Transverse colon (tissue), 4 donors: ENCODE results near the gene ITPR2. TPM values are rescaled to one million over a fixed set of nuclear protein-coding genes. Genes with fewer than 3 reads are reported as not detected.

Experiments used
- DNase-seq: peaks from one replicate; pipeline ENCODE4 v3.0.0-alpha.2; 2019
- H3K27ac ChIP-seq, 4 donors: fragments of 200-600 bp; sonication (generic); 2 replicates each; pipeline ENCODE4 v1.5.1; 2016 to 2018; ENCODE audit warnings: inconsistent platforms in 4 of 4
- H3K27me3 ChIP-seq: fragments of 200-600 bp; sonication (generic); 2 replicates; pipeline ENCODE4 v1.5.1; 2017; ENCODE audit warnings: inconsistent platforms
- H3K36me3 ChIP-seq, 4 donors: fragments of 200-600 bp; sonication (generic); 2 replicates each; pipeline ENCODE4 v1.5.1; 2017 to 2019; ENCODE audit warnings: inconsistent platforms in 4 of 4
- H3K4me1 ChIP-seq, 4 donors: fragments of 200-600 bp; sonication (generic); 2 replicates each; pipeline ENCODE4 v1.5.1; 2017 to 2020; ENCODE audit warnings: inconsistent platforms in 4 of 4
- H3K4me3 ChIP-seq, 4 donors: fragments of 200-600 bp; sonication (generic); 1 replicate in 1 of 4; 2 replicates in 3 of 4; pipeline versions ENCODE4 v1.5.1 to v1.6.1; 2017 to 2019; ENCODE audit warnings: inconsistent platforms in 4 of 4
- H3K9me3 ChIP-seq, 2 donors: fragments of 200-600 bp; sonication (generic); 2 replicates each; pipeline ENCODE4 v1.5.1; 2017 to 2019; ENCODE audit warnings: inconsistent platforms in 2 of 2
- CTCF ChIP-seq, 5 experiments: fragments of 200-600 bp in 3 of 5; fragments of 450-650 bp in 2 of 5; sonication (generic) in 3 of 5; IDR thresholded peaks; 1 replicate in 2 of 5; 2 replicates in 3 of 5; pipeline ENCODE4 v1.5.1; 2016 to 2017; ENCODE audit warnings: antibody characterized with exemption in 5 of 5, inconsistent platforms in 3 of 5, mild to moderate bottlenecking in 2 of 5, moderate library complexity in 1 of 5
- EP300 ChIP-seq: sonication (generic); formaldehyde crosslinking; IDR thresholded peaks from one replicate; pipeline ENCODE4 v1.6.1; 2017; ENCODE audit warnings: antibody characterized with exemption, low read depth
- POLR2A ChIP-seq: fragments of 450-650 bp; IDR thresholded peaks from one replicate; pipeline ENCODE4 v1.6.1; 2016; ENCODE audit warnings: antibody characterized with exemption, mild to moderate bottlenecking, moderate library complexity
- POLR2AphosphoS5 ChIP-seq, 3 donors: sonication (generic); formaldehyde crosslinking; IDR thresholded peaks; one replicate each; pipeline ENCODE4 v1.6.1; 2016; ENCODE audit warnings: antibody characterized with exemption in 3 of 3
- WGBS, 2 donors: methylation state at CpG; one replicate each; pipeline ENCODE4 v1.1.5; 2018; ENCODE audit warnings: low coverage in 1 of 2; 5-methylcytosine and 5-hydroxymethylcytosine counted together
- in situ Hi-C, 4 donors: fragments of 200-750 bp; cut with MboI; loops; one replicate each; pipeline versions ENCODE4 v1.15.0 to v1.15.1; 2017; ENCODE audit warnings: low sequenced_read_pairs in 3 of 4, low pct_ligation_motif_present in 1 of 4, low pct_unique_long_range_greater_than_20kb in 1 of 4
- intact Hi-C: fragments of 100-400 bp; cut with DNase I; formaldehyde crosslinking; loops from one replicate; pipeline ENCODE4 v1.15.1; 2023; ENCODE audit warnings: low total_unique reads
- total RNA-seq, 4 donors: library from RNA; depleted of rRNA; stranded (reverse); fragments of >200 nt; gene quantifications; one replicate each; pipeline ENCODE4 v1.1.0, GENCODE V29; 2016

Gene ITPR2
- total RNA-seq, 4 donors from 2014 or later, result 29.8 to 60.5 (median 41.2) TPM

- peak overlapping the region in 2 of 4 donors; percentile 0 to 23 for H3K4me3 ChIP-seq
- no peak for DNase-seq
- H3K27ac ChIP-seq, result peak overlapping the region in 3 of 4 donors; percentile 11 to 36 (median 18)
- no peaks in the 10 kb centered on the region for H3K27me3 ChIP-seq
- in situ Hi-C loops, result loop anchor here in 2 of 4 donors (25.0 kb wide), 1 partner anchor 181 kb away; the partner anchor contains the start of genes MED21 (in 2 of the 2) and TM7SF3 (in 2 of the 2)
- no peak for TF ChIP-seq POLR2A
- TF ChIP-seq EP300, result no peak
- no peak for TF ChIP-seq POLR2AphosphoS5 (IDR thresholded peaks at IDR 0.05)
- TF ChIP-seq CTCF (IDR thresholded peaks at IDR 0.05), result no peak
- H3K36me3 ChIP-seq, result no peaks in the 10 kb centered on the region
- WGBS, 2 donors, result 72 to 100% methylated on average over 1 to 13 of the region's 13 CpGs
- H3K4me1 ChIP-seq, result peaks cover 0 to 41% (median 9%) of the 10 kb centered on the region in 4 donors
- H3K9me3 ChIP-seq, result no peaks in the 10 kb centered on the region
- intact Hi-C loops, result loop anchor here (10.0 kb wide), 1 partner anchor 126 kb away; no protein-coding TSS in a partner anchor
Observed at GRCh38 chr12:26830783-26831551, 2.0 kb downstream of the ITPR2 start.

GRCh38 chr12:26830363-26830762 lies 2.6 kb downstream of the ITPR2 start:
- intact Hi-C loops, result loop anchor here (10.0 kb wide), 1 partner anchor 126 kb away; no protein-coding TSS in a partner anchor
- H3K4me3 ChIP-seq, result peak overlapping the region in 1 of 4 donors; percentile 23

GRCh38 chr12:26828280-26829073 lies 4.5 kb downstream of the ITPR2 start:
- intact Hi-C loops (no loop called here), in situ Hi-C loops (loop anchor here in 2 of 4 donors (25.0 kb wide), 1 partner anchor 184 kb away; the partner anchor contains the start of genes MED21 (in 2 of the 2) and TM7SF3 (in 2 of the 2))
- WGBS, 2 donors, result 84 to 88% methylated on average over 7 of the region's 7 CpGs
- Histone ChIP-seq H3K9me3 (no peaks in the 10 kb centered on the region), H3K27ac (peak overlapping the region in 1 of 4 donors; percentile 15), H3K27me3 (no peaks in the 10 kb centered on the region), H3K4me1 (peaks cover 0 to 31% (median 6%) of the 10 kb centered on the region in 4 donors), H3K4me3 (no peak overlapping the region), H3K36me3 (no peaks in the 10 kb centered on the region)
- peak in 1 of 3 donors; percentile 47 for TF ChIP-seq POLR2AphosphoS5 (IDR thresholded peaks at IDR 0.05)
- TF ChIP-seq POLR2A, result no peak
- DNase-seq, result no peak

More at GRCh38 chr12:26830363-26830762, 2.6 kb downstream of the ITPR2 start:
- Histone ChIP-seq H3K36me3 (no peaks in the 10 kb centered on the region), H3K4me1 (peaks cover 0 to 41% (median 9%) of the 10 kb centered on the region in 4 donors), H3K9me3 (no peaks in the 10 kb centered on the region), H3K27me3 (no peaks in the 10 kb centered on the region), H3K27ac (no peak overlapping the region)
- TF ChIP-seq CTCF (IDR thresholded peaks at IDR 0.05) (no peak), EP300 (no peak), POLR2AphosphoS5 (IDR thresholded peaks at IDR 0.05) (no peak), POLR2A (no peak)
- no peak for DNase-seq
- WGBS, 2 donors, result 44 to 45% methylated on average over 1 of the region's 1 CpG
- in situ Hi-C loops, result loop anchor here in 2 of 4 donors (25.0 kb wide), 1 partner anchor 182 kb away; the partner anchor contains the start of genes MED21 (in 2 of the 2) and TM7SF3 (in 2 of the 2)

- intact Hi-C loops (no loop called here), in situ Hi-C loops (loop anchor here in 2 of 4 donors (25.0 kb wide), 1 partner anchor 186 kb away; the partner anchor contains the start of genes MED21 (in 2 of the 2) and TM7SF3 (in 2 of the 2))
- H3K27ac ChIP-seq, result no peak overlapping the region
- H3K27me3 ChIP-seq, result no peaks in the 10 kb centered on the region
- H3K9me3 ChIP-seq, result no peaks in the 10 kb centered on the region
- no peaks in the 10 kb centered on the region for H3K36me3 ChIP-seq
- no peak for DNase-seq
- H3K4me3 ChIP-seq, result no peak overlapping the region
- TF ChIP-seq EP300 (no peak), CTCF (IDR thresholded peaks at IDR 0.05) (no peak), POLR2AphosphoS5 (IDR thresholded peaks at IDR 0.05) (no peak), POLR2A (no peak)
- H3K4me1 ChIP-seq, result peaks cover 0 to 30% (median 5%) of the 10 kb centered on the region in 4 donors
- WGBS, 2 donors, result 96% methylated on average over 5 of the region's 5 CpGs; no CpG with 5 or more reads in 1 of the 2 donors
Observed at GRCh38 chr12:26826437-26826836, 6.6 kb downstream of the ITPR2 start.
